ENCODE results near the gene CLNK.
A peak's percentile ranks its signal among the peaks of the same experiment; 100 is the strongest.

CLNK gene

DNA sequence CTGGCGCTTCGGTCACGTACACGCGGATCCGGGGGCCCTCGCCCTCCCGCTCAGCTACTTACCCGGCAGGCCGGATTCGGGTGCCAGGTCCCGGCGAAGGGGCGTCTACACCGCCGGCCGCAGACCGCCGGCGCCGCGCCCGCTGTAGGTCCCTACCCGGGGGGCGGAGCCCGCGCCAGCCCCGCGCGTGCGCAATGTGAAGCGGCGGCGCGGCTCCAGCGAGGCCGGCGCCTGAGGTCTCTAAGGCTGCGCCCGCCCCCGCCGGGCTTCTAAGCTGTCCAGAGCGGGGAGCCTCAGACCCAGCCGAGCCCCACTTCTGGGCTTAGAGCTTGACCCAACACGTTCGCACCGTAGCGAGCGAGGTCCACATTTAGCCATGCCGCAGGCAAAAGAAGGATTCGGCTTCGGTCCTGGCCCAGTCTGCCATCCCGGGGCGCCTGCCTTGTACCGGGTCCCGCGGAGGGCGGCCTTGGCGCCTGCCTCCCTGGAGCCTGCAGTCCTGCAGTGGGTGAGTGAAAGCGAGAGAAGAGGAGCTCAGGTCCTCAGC is 227.2 kb downstream of the CLNK start, which contains the start of gene ZNF518B:
Gene ZNF518B, minus strand, starts transcription at position 172 of the 547 bp plus-strand sequence. CDS start 11,098 bp downstream, outside the sequence.
- Histone ChIP-seq H3F3A (ENCODE audit: insufficient read depth, low read length) (no peaks in the 10 kb centered on the region), H3K4me3 (ENCODE audit: low read depth, low read length, poor library complexity, severe bottlenecking) (peak within 1 kb of the TSS; percentile 82), H3K79me2 (ENCODE audit: insufficient read depth, low read length) (no peaks in the 10 kb centered on the region), H3K36me3 (ENCODE audit: insufficient read depth, low read length) (peaks cover 23% of the 10 kb centered on the region), H3K27ac (ENCODE audit: low read depth, low read length, poor library complexity, severe bottlenecking) (no peak within 1 kb of the TSS), H3K9me3 (ENCODE audit: low read length) (no peaks in the 10 kb centered on the region), H3K9ac (ENCODE audit: low read length) (peak within 1 kb of the TSS; percentile 75), H3K4me2 (ENCODE audit: low read length) (peak within 1 kb of the TSS; percentile 92), H3K27me3 (ENCODE audit: insufficient read depth, low read length) (no peaks in the 10 kb centered on the region), H3K9me2 (ENCODE audit: low read depth, low read length) (no peaks in the 10 kb centered on the region), H3K4me1 (ENCODE audit: insufficient read depth, low read length, severe bottlenecking) (peaks cover 23% of the 10 kb centered on the region), H2AFZ (ENCODE audit: low read length) (no peak within 1 kb of the TSS), H4K20me1 (ENCODE audit: insufficient read depth, low read length) (no peaks in the 10 kb centered on the region)
- no peak for TF ChIP-seq CTCF (IDR thresholded peaks at IDR 0.05; ENCODE audit: low read length)
- no peak for TF ChIP-seq EZH2 (IDR thresholded peaks at IDR 0.05; ENCODE audit: borderline replicate concordance, low read length)

DNA sequence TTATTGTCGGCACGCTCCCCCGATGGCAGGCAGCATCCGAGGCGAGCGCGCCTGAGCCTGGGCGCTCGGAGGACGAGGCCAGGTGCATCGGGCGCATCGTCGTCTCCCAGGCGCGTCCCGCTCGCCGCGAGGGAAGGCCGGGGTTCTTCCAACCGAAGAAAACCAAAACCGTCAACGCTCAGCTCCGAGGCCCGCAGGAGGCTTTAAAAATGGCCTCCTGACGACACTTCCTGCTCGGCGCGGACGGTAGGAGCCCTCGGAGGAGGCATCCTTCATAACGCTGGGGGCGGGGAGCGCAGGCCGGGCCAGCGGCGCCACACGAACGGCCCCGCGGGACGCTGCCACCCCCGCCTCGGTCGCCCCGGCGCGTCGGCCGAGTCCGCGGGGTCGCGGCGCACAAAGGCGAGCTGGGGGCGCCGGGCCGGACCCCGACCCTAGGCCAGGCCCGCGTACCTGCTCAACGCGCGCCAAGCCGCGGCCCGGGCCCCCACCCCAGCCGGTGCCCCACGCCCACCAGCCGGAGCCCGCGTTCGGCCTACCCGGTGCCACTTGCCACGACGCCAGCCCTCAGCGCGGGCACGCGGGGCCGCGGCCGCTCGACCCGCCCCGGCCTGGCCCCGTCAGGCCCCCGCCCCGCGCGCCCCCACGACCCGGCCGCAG is 227.8 kb downstream of the CLNK start:
- no peaks in the 10 kb centered on the region for H4K20me1 ChIP-seq (ENCODE audit: insufficient read depth, low read length)
- peaks cover 29% of the 10 kb centered on the region for H3K36me3 ChIP-seq (ENCODE audit: insufficient read depth, low read length)
- H3K4me3 ChIP-seq (ENCODE audit: low read depth, low read length, poor library complexity, severe bottlenecking), result peak overlapping the region; percentile 82
- no peaks in the 10 kb centered on the region for H3K9me2 ChIP-seq (ENCODE audit: low read depth, low read length)
- H3F3A ChIP-seq (ENCODE audit: insufficient read depth, low read length), result no peaks in the 10 kb centered on the region
- no peaks in the 10 kb centered on the region for H3K79me2 ChIP-seq (ENCODE audit: insufficient read depth, low read length)
- no peak for TF ChIP-seq CTCF (IDR thresholded peaks at IDR 0.05; ENCODE audit: low read length)
- no peak for TF ChIP-seq EZH2 (IDR thresholded peaks at IDR 0.05; ENCODE audit: borderline replicate concordance, low read length)
- H3K4me1 ChIP-seq (ENCODE audit: insufficient read depth, low read length, severe bottlenecking), result peaks cover 23% of the 10 kb centered on the region
- H3K27ac ChIP-seq (ENCODE audit: low read depth, low read length, poor library complexity, severe bottlenecking), result no peak overlapping the region
- no peaks in the 10 kb centered on the region for H3K27me3 ChIP-seq (ENCODE audit: insufficient read depth, low read length)
- H3K9me3 ChIP-seq (ENCODE audit: low read length), result no peaks in the 10 kb centered on the region
- H3K4me2 ChIP-seq (ENCODE audit: low read length), result peak overlapping the region; percentile 92
- H2AFZ ChIP-seq (ENCODE audit: low read length), result no peak overlapping the region
- peak overlapping the region; percentile 75 for H3K9ac ChIP-seq (ENCODE audit: low read length)

DNA sequence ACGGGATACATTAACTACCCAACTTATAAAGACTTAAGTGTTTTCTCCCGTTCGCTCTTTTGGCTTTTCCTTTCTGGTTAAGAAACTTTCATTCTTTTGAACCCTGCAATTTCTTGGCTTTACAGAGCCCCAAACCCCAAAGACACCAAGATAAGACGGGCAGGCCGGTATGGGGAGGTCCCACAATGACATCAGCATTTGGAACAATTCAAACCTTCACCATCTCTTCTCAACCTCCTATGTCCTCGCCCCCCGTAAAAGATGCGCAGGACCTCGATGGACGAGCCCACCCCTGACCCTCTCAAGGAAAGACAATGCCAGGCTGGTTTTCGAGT is 228.3 kb downstream of the CLNK start:
- H3K27ac ChIP-seq (ENCODE audit: low read depth, low read length, poor library complexity, severe bottlenecking), result no peak overlapping the region
- TF ChIP-seq CTCF (IDR thresholded peaks at IDR 0.05; ENCODE audit: low read length) (no peak), EZH2 (IDR thresholded peaks at IDR 0.05; ENCODE audit: borderline replicate concordance, low read length) (no peak)
- no peaks in the 10 kb centered on the region for H3K9me3 ChIP-seq (ENCODE audit: low read length)
- H3K4me3 ChIP-seq (ENCODE audit: low read depth, low read length, poor library complexity, severe bottlenecking), result peak overlapping the region; percentile 82
- H2AFZ ChIP-seq (ENCODE audit: low read length), result no peak overlapping the region
- H3K9ac ChIP-seq (ENCODE audit: low read length), result peak overlapping the region; percentile 75
- peaks cover 23% of the 10 kb centered on the region for H3K4me1 ChIP-seq (ENCODE audit: insufficient read depth, low read length, severe bottlenecking)
- H4K20me1 ChIP-seq (ENCODE audit: insufficient read depth, low read length), result no peaks in the 10 kb centered on the region
- no peaks in the 10 kb centered on the region for H3K27me3 ChIP-seq (ENCODE audit: insufficient read depth, low read length)
- peak overlapping the region; percentile 92 for H3K4me2 ChIP-seq (ENCODE audit: low read length)
- H3K79me2 ChIP-seq (ENCODE audit: insufficient read depth, low read length), result no peaks in the 10 kb centered on the region
- no peaks in the 10 kb centered on the region for H3F3A ChIP-seq (ENCODE audit: insufficient read depth, low read length)
- H3K9me2 ChIP-seq (ENCODE audit: low read depth, low read length), result no peaks in the 10 kb centered on the region
- peaks cover 31% of the 10 kb centered on the region for H3K36me3 ChIP-seq (ENCODE audit: insufficient read depth, low read length)

Data from OCI-LY1 (cell line).